Stimulated activated CD4-positive, alpha-beta T cell treated with anti-CD3 and anti-CD28 coated beads, Interleukin-4, amount 100 ng/mL, for 1 hour (primary cell): ENCODE measurements around the gene UBXN11.
"Not testable (repeated sequence)": the region's sequence is repeated elsewhere in the genome, so short reads cannot be mapped to it uniquely, and the experiment has no call there.

Experiments used
- DNase-seq: peaks from one replicate; pipeline ENCODE4 v3.0.0-alpha.2; 2020

The UBXN11 gene

GRCh38 chr1:26335774-26336476, 29.5 kb upstream of the UBXN11 start:
- DNase-seq = no peak

- DNase-seq = not testable (repeated sequence)
These were observed 26.9 kb upstream of the UBXN11 start for GRCh38 chr1:26333312-26333711.

- DNase-seq = no peak
These were observed 23.8 kb upstream of the UBXN11 start for GRCh38 chr1:26330276-26330675.

GRCh38 chr1:26329380-26329779, 22.9 kb upstream of the UBXN11 start:
- DNase-seq = not testable (repeated sequence)

- DNase-seq = no peak
These were observed 22.2 kb upstream of the UBXN11 start for GRCh38 chr1:26328597-26328996.

GRCh38 chr1:26327956-26328362, 21.5 kb upstream of the UBXN11 start:
- no peak for DNase-seq

GRCh38 chr1:26324550-26324949, 18.1 kb upstream of the UBXN11 start:
- no peak for DNase-seq

- no peak for DNase-seq
These were observed 16.9 kb upstream of the UBXN11 start for GRCh38 chr1:26323382-26323781.

GRCh38 chr1:26322042-26322331, 15.6 kb upstream of the UBXN11 start:
- DNase-seq = no peak

GRCh38 chr1:26321315-26322041, 15.0 kb upstream of the UBXN11 start:
- peak; percentile 96 for DNase-seq

- no peak for DNase-seq
These were observed 14.5 kb upstream of the UBXN11 start for GRCh38 chr1:26320896-26321295.

- peak; percentile 37 for DNase-seq
These were observed 12.1 kb upstream of the UBXN11 start for GRCh38 chr1:26318338-26319064.

GRCh38 chr1:26317612-26318337, 11.3 kb upstream of the UBXN11 start, which contains the start of gene CD52:
CD52 (plus strand) TSS chr1:26317958; CDS start chr1:26318018, 60 bp downstream.
- DNase-seq = peak; percentile 61

GRCh38 chr1:26317146-26317545, 10.7 kb upstream of the UBXN11 start:
- DNase-seq = no peak

GRCh38 chr1:26315874-26316850, 9.7 kb upstream of the UBXN11 start:
- DNase-seq = no peak

GRCh38 chr1:26314501-26314900, 8.1 kb upstream of the UBXN11 start:
- DNase-seq = no peak

GRCh38 chr1:26307966-26308899, 1.8 kb upstream of the UBXN11 start:
- DNase-seq = not testable (repeated sequence)

GRCh38 chr1:26307363-26307781, 936 bp upstream of the UBXN11 start:
- DNase-seq = no peak

GRCh38 chr1:26305667-26306289, 658 bp downstream of the UBXN11 start:
- no peak for DNase-seq

- DNase-seq = no peak
These were observed 3.6 kb downstream of the UBXN11 start for GRCh38 chr1:26302733-26303405.
